Measurements from ENCODE around the gene RETN. TPM values are rescaled to one million over a fixed set of nuclear protein-coding genes. Genes with fewer than 3 reads are reported as not detected.

Gene RETN
- total and polyA plus RNA-seq, 2 donors (not counting 3 experiments of a cell fraction or from before 2014, with no cell fraction given) = not detected

GRCh38 chr19:7704280-7705060 lies 35.6 kb downstream of the RETN start:
- H3K4me2 ChIP-seq (ENCODE audit: insufficient read depth, low read length) = no peak overlapping the region
- intact Hi-C loops (cut with micrococcal nuclease) = no loop called here
- ChIA-PET POLR2A (no interaction called here), CTCF (no interaction called here)
- no peaks in the 10 kb centered on the region for H3K4me1 ChIP-seq (ENCODE audit: control insufficient read depth, extremely low read depth, insufficient read depth, low read length)
- no peaks in the 10 kb centered on the region for H3K27me3 ChIP-seq (ENCODE audit: control insufficient read depth in 2 of 2, insufficient read depth in 2 of 2, low read length in 2 of 2)
- H4K20me1 ChIP-seq (replicated peaks; ENCODE audit: control insufficient read depth, extremely low read depth, insufficient read depth, low read length) = no peaks in the 10 kb centered on the region
- FAIRE-seq (no peak), DNase-seq (ENCODE audit: low read depth, low spot score) (no peak)
- H3K79me2 ChIP-seq (ENCODE audit: control insufficient read depth, insufficient read depth, low read length) = no peaks in the 10 kb centered on the region
- H3K9me1 ChIP-seq (replicated peaks; ENCODE audit: control insufficient read depth, extremely low read depth, insufficient read depth, low read length) = no peaks in the 10 kb centered on the region
- no peak overlapping the region for H3K9ac ChIP-seq (replicated peaks; ENCODE audit: extremely low read depth, insufficient read depth, low read length)
- H3K27ac ChIP-seq (ENCODE audit: insufficient read depth, low read depth, low read length) = no peak overlapping the region
- H3K9me3 ChIP-seq (replicated peaks; ENCODE audit: control insufficient read depth, insufficient read depth, low read length) = no peaks in the 10 kb centered on the region
- TF ChIP-seq JUN (IDR thresholded peaks at IDR 0.05; ENCODE audit: borderline replicate concordance, insufficient read depth, insufficient read length, low read depth) (no peak), GATA2 (IDR thresholded peaks at IDR 0.05; ENCODE audit: insufficient read depth, insufficient read length, low read depth, low read length) (no peak), FOS (IDR thresholded peaks at IDR 0.05; ENCODE audit: borderline replicate concordance, insufficient read depth, low read length) (no peak)
- no peak overlapping the region for H3K4me3 ChIP-seq (replicated peaks in 1 of 3; ENCODE audit: insufficient read depth in 1 of 3, low read depth in 1 of 3, low read length in 3 of 3)
- BruUV-seq (replicated peaks) = no TSS peak
- no peaks in the 10 kb centered on the region for H3K36me3 ChIP-seq (ENCODE audit: control insufficient read depth in 2 of 2, extremely low read depth in 1 of 2, insufficient read depth in 2 of 2, low read length in 2 of 2)
- dilution Hi-C loops (cut with MboI; ENCODE audit: extremely low pct_ligation_motif_present, low sequenced_read_pairs) = no loop called here
- H2AFZ ChIP-seq (ENCODE audit: low read depth, low read length) = no peak overlapping the region

DNA sequence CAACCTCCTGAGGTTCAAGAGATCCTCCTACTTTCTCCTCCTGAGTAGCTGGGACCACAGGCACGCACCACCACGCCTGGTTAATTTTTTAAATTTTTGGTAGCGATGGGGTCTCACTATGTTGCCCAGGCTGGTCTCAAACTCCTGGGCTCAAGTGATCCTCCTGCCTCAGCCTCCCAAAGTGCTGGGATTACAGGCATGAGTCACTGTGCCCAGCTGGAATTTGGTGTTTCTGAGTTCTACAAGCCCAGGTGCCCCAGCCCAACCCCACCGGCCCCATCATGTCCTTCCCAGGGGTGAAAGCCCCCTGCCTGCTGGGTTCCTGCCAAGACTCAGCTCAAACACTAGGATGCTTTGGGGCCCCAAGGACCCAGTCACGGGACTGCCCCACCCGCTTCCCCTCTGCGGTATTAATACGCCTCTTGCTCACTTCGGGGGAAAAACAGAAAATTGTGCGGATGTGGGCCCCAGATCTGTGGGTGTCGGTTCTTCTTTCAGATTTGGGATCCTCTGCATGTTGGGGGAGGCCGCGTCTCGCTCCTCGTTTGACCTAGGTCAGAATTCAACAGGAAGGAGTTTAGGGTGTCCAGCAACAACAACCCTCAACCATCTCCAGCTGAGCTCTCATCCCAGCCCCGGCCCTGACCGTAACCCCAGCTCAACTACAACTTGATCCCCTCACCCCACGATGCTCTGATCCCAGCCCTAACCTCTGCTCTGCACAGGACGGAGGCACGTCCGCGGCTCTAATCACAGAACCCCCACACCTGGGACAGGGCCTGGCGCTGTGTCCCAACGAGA lies 36.7 kb downstream of the RETN start:
- no TSS peak for BruUV-seq (replicated peaks)
- H3K27me3 ChIP-seq (ENCODE audit: control insufficient read depth in 2 of 2, insufficient read depth in 2 of 2, low read length in 2 of 2) = no peaks in the 10 kb centered on the region
- H3K9ac ChIP-seq (replicated peaks; ENCODE audit: extremely low read depth, insufficient read depth, low read length) = no peak overlapping the region
- H2AFZ ChIP-seq (ENCODE audit: low read depth, low read length) = no peak overlapping the region
- intact Hi-C loops (cut with micrococcal nuclease) = no loop called here
- dilution Hi-C loops (cut with MboI; ENCODE audit: extremely low pct_ligation_motif_present, low sequenced_read_pairs) = no loop called here
- no peak overlapping the region for H3K4me2 ChIP-seq (ENCODE audit: insufficient read depth, low read length)
- no peaks in the 10 kb centered on the region for H3K79me2 ChIP-seq (ENCODE audit: control insufficient read depth, insufficient read depth, low read length)
- no peaks in the 10 kb centered on the region for H3K36me3 ChIP-seq (ENCODE audit: control insufficient read depth in 2 of 2, extremely low read depth in 1 of 2, insufficient read depth in 2 of 2, low read length in 2 of 2)
- H4K20me1 ChIP-seq (replicated peaks; ENCODE audit: control insufficient read depth, extremely low read depth, insufficient read depth, low read length) = no peaks in the 10 kb centered on the region
- DNase-seq (ENCODE audit: low read depth, low spot score) (no peak), FAIRE-seq (no peak)
- H3K9me3 ChIP-seq (replicated peaks; ENCODE audit: control insufficient read depth, insufficient read depth, low read length) = no peaks in the 10 kb centered on the region
- no peaks in the 10 kb centered on the region for H3K9me1 ChIP-seq (replicated peaks; ENCODE audit: control insufficient read depth, extremely low read depth, insufficient read depth, low read length)
- no peak for TF ChIP-seq POLR2A (IDR thresholded peaks at IDR 0.05; ENCODE audit: low read depth, low read length)
- ChIA-PET POLR2A (no interaction called here), CTCF (no interaction called here)
- no peak overlapping the region for H3K4me3 ChIP-seq (replicated peaks in 1 of 3; ENCODE audit: insufficient read depth in 1 of 3, low read depth in 1 of 3, low read length in 3 of 3)
- H3K4me1 ChIP-seq (ENCODE audit: control insufficient read depth, extremely low read depth, insufficient read depth, low read length) = no peaks in the 10 kb centered on the region
- no peak overlapping the region for H3K27ac ChIP-seq (ENCODE audit: insufficient read depth, low read depth, low read length)

Measured in endothelial cell of umbilical vein (primary cell).